GM18508 (cell line): ENCODE results near the gene CDH20.
A peak's percentile ranks its signal among the peaks of the same experiment; 100 is the strongest.

Experiments
- ATAC-seq: cut with Tn5 transposase; IDR thresholded peaks from one replicate; pipeline ENCODE4 v1.9.1; 2021; ENCODE audit warnings: moderate number of reproducible peaks; ENCODE audit not compliant: insufficient read depth, unreplicated experiment

The CDH20 gene

DNA sequence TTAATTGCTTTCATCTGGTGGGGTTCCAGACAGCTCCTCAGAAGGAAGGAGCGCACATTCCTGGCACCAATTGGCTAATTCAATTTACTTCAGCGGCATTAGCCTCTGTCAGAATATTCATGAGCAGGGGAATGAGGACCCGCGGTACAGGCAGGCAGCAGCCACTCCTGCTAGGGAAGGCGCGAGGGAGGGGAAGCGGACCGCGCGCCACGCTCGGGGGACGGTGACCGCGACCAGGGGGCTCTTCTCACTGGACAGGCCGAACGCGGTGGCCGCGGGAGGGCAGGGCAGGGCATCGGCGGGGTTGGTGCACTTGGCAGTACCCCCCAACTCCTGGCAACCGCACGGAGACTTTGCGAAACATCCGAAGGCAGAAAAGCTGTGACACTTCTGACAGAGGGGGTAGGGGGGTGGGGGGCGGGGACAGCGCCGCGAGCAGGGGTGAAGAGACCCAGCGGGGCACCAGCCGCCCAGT lies at the start of gene CDH20:
CDH20 (plus strand) TSS at position 160 of the 475 bp plus-strand sequence.
- no peak for ATAC-seq

DNA sequence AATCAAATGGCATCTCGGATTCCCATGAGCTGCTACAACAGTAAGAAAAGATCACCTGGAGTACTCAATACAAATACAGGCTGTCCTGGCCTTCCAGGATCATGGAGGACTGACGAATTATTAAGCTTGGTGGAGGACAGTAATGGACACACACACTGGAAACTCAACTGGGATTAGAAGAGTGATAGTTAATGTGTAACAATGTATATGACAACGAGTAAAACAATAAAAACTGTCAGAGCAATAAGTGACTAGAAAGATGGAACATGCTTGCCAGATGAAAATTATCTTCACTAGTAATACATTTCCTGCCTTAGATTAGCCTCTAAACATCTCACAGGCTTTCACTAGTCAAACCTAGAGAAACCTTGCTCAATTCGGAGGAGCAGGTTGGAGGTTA lies 49.2 kb upstream of the CDH20 start:
- no peak for ATAC-seq

DNA sequence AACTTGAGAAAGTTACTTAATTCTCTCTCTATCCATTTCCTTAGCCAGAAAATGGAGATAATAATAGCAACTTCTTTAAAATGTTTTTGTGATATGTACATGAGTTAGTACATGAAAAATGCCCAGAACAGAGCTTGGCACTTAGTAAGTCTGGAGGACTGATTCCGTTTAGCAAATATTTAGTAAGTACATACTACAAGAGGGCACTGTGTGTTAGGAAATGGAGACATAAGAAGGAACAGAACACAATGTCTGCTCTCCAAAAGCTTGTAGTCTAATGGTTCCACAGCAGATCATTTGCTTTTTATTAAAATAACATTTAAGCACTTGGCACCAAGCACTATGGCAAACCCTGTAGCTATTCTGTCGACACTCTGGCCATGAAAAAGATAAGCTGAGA lies 47.5 kb upstream of the CDH20 start:
- ATAC-seq: no peak

DNA sequence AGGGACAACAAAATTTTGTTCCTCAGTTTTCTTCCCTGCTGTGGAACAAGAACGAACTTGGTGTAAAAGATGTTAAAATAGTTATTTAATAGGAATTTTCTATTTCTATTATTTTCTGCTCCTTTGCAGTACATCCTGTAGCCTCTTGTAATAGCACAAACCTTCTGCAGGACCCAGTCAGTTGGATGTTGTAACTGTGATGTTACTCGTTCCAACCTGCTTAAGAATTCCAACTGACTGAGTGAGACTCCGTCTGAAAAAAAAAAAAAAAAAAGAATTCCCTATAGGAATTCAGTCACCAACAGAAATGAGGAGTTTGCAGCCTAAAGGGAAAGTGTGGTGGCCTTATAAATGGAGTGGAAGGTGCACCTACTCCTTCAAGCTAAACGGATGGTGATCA lies 46.4 kb upstream of the CDH20 start:
- no peak for ATAC-seq

DNA sequence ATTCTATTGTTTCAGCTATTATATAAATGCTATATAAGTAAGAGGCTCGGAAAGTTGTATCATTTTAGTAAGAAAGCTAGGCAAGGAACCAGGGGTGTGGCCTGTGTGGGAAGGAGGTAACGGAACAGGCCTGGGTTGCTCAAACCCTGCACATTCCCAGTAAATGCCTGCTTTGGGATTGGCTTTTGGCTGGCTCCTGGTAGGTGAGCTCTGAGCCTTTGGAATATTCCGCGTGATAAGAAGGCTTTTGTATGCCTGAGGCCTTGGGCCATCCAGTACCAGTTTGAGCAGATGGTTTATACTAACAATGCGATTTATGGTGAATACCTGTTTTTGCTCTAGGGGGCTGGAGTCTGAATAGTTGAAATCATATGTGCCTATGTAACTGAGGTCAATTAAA lies 42.6 kb upstream of the CDH20 start:
- ATAC-seq: no peak

DNA sequence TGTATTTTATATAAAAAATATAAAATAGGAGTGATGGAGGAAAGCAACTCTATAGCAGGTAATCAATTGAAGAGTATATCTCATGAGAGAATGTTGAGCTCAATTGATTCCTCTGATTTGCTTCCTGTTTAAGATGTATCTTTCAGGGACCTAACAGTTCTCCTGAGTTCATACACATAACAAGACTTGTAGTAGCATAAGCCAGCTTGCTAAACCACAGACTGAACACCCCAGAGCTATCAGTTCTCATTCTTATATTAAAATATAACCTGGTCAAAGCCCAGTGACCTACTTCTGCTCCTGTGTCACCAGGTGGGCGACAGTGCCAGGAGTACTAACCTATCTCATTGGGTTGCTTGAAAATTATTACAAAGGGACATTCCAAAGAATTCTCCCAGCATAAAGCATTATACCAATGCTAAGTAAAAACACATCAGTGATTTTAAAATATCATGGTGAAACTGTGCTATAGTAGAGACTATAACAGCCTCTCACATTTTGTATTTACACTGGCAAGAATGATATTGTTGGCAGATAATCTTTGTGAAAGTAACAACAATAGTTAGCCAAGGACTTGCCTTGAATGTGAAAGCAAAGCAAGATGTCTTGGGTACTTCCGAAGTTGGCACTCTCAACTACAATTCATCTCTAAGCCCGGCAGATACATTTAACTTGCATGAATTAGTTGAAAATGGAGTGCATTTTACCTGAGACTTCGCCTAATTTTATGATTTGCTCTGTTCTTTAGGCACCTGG lies 40.8 kb upstream of the CDH20 start:
- ATAC-seq: no peak

DNA sequence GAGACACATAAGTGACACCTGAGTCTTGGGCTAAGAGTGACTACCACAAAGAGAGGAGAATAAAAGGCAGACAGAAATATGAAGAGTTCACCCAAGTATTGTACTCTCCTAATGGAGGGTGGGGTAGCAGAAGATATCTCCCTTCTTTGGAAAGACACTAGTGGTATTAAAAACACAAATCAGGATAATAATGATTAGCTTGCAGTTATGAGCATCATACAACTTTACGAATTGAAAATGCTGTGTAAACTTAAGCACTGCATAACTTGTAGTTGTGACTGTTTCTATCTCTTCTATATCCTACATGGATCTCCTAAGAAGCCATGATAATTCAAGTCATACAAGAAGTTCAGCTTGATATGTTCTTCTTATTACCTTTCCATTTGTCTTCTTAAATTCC lies 38.1 kb upstream of the CDH20 start:
- ATAC-seq: no peak

DNA sequence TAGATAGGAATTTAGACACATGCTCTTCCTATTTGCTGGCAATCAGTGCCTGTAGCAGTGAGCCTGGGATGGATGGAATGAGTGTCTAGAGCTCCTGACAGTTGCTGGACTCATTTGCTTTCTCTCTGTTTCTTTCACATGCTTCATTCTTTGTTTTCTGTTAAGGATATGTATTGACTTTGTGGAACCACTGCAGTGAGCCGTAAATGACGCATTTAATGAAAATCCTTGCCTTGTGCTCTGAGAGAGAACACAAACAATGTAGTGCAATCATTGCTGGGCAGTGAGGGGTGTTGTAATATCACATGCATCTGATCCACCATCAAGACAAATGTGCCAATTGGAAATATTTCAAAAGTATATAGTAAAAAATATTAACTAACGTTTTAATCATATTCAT lies 25.2 kb upstream of the CDH20 start:
- ATAC-seq: no peak

DNA sequence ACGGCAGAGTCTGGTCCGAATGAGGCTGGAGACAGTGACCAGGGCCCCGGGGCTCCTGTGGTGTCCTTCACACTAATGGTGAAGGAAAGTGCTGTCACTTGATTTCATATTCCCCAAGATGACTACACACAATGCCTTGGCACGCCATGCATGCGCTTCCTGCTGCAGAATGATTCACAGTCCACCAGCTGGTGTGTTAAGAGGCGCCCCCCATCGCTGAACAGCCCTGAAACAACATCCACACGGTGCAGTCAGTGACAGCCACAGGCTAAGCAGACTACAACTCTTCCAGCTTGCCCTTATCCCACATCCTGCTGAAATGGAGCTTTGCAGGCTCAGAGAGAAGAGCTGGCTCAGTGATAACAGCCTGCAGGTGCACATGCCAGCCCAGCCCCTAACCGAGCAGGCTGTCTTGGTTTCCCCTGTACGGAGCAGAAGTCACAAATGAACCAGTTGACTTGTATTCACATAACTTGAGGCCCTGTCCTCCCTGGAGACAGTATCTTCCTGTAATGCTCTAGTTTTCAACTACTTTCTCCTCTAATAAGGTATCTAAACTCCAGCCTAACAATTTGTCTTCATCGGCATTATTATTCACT lies 24.3 kb upstream of the CDH20 start:
- no peak for ATAC-seq

DNA sequence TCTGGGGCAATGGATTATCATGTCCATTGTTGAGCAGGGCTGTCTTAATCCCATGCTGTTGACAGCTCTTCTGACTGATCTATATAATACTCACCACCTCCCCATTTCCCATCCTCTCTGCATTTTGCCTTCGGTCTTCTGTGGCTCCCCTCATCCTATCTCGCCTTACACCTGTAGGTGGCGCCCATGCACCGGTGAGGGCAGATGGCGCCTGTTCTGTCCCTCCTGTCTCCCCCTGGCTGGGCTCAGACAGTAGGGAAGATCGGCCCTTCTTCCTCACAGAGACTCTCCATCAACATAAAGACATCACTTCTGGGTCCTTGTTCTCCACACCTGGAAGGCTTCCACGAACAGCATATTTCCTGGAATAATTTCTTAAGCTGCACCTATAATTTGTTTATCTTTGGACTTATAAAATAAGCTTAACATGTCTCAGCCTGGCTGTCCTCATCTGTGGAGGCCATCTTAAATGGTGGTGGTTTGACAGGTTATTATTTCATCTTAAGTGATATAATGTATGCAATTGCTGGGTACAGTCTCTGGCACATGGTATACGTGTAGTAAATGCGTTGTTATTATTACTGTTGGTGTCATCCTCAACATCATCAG lies 10.9 kb upstream of the CDH20 start:
- ATAC-seq: peak; percentile 94

DNA sequence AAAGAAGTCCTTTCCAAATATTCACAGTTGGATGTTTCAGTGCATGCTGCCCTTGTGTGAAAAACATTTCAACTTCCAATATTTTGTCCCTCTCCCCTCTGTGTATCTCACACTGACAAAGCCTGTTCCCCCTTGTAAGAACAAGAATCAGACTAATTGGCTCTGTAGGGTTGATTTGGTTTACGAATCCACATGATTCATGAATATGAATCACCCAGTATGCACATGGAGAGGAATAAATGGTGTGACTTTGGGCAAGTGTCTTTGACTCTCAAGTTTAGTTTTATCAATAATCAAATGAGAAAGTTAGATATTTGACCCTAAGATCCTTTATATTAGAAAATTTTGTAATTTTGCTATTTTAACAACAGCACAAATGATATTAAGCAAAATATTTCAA lies 9.3 kb upstream of the CDH20 start:
- no peak for ATAC-seq

DNA sequence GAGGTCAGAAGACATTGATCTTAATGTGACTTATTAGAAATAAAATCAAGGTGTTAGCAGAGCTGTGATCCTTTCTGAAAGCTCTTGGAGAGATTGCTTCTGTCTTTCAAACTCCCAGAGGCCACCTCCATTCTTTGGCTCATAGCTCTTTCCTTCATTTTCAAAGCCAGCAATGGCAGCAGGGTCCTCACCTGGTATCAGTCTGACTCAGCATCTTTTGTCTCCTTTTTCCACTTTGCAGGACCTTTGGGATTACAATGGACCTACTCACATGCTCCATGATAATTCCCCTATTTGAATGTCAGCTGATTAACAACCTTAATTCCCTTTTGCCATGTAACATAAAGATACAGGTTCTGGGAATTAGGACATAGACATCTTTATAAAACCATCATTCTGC lies 6.8 kb upstream of the CDH20 start:
- ATAC-seq: no peak

DNA sequence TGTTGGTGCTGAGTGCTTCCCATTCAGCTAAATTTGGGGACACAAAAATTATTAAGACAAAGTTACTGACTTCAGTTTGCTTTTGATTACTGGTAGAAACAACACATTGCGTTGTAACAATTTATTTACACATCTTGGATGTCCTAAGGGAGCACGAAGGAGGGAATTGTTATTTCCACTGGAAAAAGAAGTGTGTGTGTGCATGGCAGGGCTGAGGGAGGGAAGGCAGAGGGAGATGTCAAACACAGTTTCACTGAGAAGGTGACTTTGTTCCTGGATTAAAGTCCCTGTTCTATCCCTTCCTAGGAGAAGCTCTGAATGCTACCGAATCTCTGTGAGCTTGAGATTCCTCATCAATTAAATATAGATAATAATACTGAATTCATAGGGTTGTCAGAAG lies 3.8 kb upstream of the CDH20 start:
- ATAC-seq: no peak

DNA sequence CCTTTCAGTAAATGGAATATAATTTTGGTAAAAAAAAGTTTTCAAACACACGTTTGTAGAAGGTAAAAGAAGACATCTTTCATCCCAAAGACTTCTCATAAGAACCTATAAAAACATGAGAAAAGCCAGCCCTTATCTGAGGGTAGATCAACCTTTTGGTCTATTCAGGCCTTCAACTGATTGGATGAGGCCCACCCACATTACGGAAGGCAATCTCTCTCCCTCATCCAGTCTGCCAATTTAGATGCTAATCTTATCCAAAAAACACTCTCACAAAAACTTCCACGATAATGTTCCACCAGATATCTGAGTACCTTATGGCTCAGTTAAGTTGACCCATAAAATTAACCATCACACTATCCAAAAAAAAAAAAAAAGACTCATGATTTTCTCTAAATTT lies 2.2 kb upstream of the CDH20 start:
- no peak for ATAC-seq

DNA sequence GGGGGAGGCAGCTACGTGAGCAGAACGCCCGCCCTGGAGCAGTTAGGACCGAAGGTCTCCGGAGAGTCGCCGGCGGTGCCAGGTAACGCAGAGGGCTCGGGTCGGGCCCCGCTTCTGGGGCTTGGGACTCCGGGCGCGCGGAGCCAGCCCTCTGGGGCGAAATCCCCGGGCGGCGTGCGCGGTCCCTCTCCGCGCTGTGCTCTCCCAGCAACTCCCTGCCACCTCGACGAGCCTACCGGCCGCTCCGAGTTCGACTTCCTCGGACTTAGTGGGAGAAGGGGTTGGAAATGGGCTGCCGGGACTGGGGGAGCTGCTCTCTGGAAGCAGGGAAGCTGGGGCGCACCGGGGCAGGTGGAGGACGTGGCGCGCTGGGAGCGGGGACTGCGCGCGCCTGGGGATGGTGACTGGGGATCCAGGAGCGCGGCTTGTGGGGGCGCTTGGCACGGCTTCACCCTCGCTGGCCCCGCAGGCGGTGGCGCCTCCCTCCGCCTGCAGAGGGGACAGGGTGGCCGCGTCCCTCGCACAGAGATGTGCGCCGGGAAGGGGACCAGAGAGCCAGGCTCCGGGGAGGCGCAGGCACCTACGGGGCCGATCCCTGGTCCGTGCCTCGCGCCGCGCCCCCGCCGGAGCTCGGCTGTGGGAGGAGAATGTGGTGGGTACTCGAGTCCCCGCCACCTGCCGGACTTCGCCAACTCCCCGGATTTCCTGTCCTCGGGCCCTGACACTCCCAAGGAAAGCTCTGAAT lies 688 bp downstream of the CDH20 start:
- no peak for ATAC-seq

DNA sequence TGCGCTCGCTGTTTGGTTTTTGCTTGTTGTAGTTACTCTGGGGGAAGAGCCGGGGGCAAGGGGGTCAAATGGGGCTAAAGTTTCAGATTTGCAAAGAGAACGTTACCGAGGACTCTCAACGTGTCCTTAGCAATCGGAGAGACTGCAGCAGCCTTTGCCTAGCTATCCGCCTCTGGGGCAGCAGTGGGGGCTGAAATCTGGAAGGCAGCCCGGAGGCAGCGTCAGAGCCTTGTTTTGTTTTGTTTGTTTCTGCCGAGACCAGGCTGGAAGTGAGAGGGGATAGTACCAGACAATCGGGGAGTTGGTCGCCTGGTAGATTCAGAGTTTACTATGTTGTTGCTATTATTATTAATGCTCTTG lies 1.2 kb downstream of the CDH20 start:
- ATAC-seq: no peak

DNA sequence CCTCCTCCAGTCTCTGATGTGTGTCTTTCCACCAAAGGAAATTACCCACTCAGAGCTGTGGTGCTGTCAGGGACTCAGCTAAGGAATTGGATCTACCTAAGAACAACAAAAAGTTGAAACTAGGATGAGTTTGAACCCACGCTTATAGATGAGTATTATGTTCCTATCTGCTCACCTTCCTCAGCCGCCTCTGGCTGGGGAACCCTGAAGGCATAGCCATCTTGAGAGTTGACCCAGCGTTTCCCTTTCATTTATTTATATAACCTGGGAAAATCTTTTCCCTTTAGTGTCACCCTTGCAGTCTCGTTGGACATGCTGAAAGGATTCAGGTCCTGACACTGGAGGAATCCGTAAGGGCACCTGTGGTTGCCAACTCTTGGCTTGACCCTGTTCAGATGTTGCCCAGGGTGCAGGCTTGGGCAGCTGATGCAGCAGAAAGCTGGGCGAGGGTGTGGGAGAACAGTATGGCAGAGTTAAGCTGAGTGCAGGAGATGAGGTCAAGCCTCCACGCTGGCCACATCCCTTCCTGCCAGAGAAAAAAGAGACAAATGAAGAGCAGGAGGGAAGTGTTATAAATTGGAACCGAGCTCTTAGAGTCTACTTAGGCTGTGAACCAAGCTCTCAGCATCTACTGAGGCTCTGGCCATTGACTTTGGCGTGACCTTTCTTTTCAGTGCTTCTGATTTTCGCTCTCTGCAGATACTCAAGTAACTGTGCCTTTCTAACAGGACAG lies 1.9 kb downstream of the CDH20 start:
- no peak for ATAC-seq

DNA sequence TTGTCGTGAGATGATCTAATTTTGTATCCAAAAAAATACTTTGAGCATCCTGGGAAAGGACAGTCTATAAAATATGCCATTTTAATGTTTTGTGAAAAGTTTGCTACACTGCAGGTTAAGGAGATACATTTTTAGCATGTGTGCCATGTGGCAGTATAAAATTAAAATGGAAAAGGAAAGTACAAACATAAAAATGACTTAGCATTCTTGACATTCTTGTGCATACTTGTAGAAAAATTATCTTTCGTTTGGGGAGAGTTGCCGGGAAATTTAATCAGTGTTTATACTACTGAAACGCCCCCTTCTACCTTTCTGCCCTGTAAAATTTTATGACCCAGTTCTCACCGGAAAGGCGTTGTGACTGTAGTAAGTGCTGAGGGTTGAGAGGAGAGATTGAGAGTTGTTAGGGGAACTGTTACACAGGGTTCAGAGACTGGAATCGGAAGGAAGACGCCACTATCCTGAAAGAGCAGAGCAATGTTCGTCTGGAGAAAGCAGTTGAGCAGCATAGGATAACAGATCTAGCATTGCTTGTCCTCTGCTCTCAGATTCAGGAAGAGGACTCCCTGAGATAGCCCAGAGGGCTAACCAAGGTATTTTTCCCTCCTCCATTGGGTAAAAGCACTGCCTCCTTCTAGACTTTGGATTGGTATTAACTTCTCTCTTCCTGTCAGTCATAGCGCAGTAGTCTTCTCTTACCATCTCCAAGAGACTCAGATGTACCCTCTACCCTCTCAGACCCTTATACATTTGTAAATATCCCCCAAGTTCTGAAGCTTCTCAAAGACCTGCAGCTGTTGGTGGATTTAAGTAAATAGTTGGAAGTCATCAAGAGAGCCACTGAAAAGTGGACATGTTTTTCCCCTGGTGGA lies 2.7 kb downstream of the CDH20 start:
- no peak for ATAC-seq

DNA sequence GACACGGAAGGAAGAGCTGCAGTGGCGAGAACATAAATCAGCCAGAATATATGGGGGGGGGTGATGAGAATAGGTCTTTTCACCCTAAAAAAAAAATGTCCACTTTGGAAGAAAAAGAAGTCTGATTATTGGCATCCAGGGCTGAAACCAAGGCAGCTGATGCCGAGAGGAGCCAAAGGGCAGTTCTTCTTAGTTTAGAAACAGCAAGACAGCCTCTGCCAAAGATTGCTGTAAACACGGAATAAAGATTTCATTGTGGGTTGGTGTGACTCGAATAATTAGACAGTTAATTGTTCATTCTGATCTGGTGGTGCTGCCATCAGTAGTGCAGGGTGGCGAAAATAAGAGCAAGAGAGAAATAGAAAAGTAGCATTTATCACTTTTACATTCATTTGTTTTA lies 3.5 kb downstream of the CDH20 start:
- ATAC-seq: no peak

DNA sequence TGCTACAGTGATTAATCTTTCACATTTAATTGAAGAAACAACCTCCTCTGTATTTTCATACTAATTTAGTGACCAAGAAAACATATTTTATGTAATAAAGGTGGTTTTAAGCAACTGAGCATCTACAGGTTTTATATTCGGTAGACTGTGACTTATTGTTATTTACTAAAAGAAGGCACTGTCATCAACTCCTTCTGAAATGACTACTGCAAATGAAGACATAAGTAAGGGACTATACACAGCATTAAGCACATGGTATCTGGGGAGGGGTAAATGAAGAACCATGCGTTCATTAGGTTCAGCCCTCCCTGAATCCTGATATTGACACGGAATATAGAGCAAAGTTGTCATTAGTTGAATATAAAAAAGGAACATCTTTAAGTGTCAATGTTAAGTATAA lies 4.3 kb downstream of the CDH20 start:
- ATAC-seq: no peak
